ENCODE measurements around the gene RPL6.
"Not testable (repeated sequence)": the region's sequence is repeated elsewhere in the genome, so short reads cannot be mapped to it uniquely, and the experiment has no call there.

Gene RPL6

DNA sequence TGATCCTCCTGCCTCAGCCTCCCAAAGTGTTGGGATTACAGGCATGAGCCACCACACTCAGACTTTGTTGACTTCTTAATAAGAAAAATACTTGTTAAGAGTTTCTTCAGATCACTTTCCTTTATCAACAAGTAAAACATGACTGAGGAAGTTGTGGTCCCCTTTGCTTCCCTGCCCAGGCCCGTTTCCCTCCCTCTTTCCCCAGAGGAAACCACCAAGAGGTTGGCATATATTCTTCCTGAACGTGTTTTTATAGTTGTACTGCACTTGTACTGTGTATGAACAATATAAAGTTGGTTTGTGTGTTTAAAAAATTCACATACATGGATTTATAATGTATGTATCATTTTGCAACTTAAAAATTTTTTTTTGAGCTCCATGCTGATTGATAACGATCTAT, 37.7 kb upstream of the RPL6 start:
- DNase-seq = no peak
- Histone ChIP-seq H3K27me3 (no peaks in the 10 kb centered on the region), H3K36me3 (peaks cover 31% of the 10 kb centered on the region), H3K4me1 (peaks cover 4% of the 10 kb centered on the region; the same call in 1 of the 2 replicates), H3K4me3 (ENCODE audit: low read depth, low read length) (no peak overlapping the region), H3K9me3 (no peaks in the 10 kb centered on the region)
- TF ChIP-seq, protein P1, sequence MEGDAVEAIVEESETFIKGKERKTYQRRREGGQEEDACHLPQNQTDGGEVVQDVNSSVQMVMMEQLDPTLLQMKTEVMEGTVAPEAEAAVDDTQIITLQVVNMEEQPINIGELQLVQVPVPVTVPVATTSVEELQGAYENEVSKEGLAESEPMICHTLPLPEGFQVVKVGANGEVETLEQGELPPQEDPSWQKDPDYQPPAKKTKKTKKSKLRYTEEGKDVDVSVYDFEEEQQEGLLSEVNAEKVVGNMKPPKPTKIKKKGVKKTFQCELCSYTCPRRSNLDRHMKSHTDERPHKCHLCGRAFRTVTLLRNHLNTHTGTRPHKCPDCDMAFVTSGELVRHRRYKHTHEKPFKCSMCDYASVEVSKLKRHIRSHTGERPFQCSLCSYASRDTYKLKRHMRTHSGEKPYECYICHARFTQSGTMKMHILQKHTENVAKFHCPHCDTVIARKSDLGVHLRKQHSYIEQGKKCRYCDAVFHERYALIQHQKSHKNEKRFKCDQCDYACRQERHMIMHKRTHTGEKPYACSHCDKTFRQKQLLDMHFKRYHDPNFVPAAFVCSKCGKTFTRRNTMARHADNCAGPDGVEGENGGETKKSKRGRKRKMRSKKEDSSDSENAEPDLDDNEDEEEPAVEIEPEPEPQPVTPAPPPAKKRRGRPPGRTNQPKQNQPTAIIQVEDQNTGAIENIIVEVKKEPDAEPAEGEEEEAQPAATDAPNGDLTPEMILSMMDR (IDR thresholded peaks at IDR 0.05; ENCODE audit: low read depth, low read length) = no peak

DNA sequence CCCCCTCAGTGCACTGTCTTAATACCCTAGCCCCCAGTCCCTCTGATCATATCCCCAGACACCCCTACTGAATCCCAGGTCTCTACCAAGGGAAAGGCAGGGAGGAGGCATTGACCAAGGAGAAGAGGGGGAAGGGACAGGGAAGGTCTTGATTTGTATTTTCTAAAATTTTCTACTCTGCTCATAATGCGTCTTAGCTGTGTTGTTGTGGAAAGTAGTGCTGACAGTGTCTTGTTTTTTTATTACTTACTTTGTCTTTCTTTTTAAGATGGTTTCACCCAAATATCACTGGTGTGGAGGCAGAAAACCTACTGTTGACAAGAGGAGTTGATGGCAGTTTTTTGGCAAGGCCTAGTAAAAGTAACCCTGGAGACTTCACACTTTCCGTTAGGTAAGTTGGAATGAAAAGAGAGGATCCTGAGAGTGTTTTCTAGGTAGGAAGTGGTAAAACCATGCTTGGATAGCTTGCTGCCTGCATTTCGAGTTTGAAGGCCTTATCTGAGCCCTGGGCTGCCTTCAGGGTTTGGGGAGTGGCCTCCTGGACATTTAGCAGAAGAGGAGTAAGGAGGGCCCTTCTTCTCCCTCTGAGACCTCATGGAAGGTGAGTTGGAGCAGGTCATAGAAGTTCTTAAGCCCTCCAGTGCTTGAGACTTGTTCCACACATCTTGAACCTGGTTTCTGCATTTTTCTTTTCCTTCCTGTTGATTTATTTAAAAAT, 36.8 kb upstream of the RPL6 start:
- no peak overlapping the region for H3K4me3 ChIP-seq (ENCODE audit: low read depth, low read length)
- no peaks in the 10 kb centered on the region for H3K9me3 ChIP-seq
- no peak for DNase-seq
- H3K36me3 ChIP-seq = peaks cover 27% of the 10 kb centered on the region
- H3K4me1 ChIP-seq = peaks cover 4% of the 10 kb centered on the region; the same call in 1 of the 2 replicates
- H3K27me3 ChIP-seq = no peaks in the 10 kb centered on the region
- TF ChIP-seq, protein P1 (IDR thresholded peaks at IDR 0.05; ENCODE audit: low read depth, low read length) = no peak

DNA sequence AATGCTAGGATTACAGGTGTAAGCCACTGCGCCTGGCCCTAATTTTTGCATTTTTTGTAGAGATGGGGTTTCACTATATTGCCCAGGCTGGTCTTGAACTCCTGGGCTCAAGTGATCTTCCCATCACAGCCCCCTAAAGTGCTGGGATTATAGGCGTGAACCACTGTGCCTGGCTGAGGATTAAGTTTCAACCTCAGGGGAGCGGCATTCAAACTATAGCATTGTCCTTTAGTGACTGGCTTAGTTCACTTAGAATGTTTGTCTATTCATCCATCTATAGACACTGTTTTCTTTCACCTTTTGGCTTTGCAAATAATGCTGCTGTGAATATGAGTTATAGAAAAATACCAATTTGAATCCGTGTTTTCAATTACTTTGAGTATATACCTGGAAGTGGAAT, 34.5 kb upstream of the RPL6 start:
- no peaks in the 10 kb centered on the region for H3K9me3 ChIP-seq

DNA sequence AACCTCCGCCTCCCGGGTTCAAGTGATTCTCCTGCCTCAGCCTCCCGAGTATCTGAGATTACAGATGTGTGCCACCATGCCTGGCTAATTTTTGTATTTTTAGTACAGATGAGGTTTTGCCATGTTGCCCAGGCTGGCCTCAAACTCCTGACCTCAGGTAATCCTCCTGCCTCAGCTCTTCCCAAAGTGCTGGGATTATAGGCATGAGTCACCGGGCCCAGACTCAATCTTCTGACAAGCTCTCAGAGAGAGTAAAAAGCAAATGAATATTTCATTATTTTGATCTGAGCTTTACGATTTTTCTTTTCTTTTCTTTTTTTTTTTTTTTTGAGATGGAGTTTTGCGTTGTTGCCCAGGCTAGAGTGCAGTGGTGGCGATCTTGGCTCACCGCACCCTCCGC, 31.2 kb upstream of the RPL6 start:
- H3K4me1 ChIP-seq; H3K27me3 ChIP-seq; H3K36me3 ChIP-seq; H3K9me3 ChIP-seq; DNase-seq; H3K4me3 ChIP-seq (ENCODE audit: low read depth, low read length): not testable (repeated sequence)

More for the DNA sequence above, 34.5 kb upstream of the RPL6 start:
- no peak overlapping the region for H3K4me3 ChIP-seq (ENCODE audit: low read depth, low read length)
- peaks cover 16% of the 10 kb centered on the region for H3K36me3 ChIP-seq
- H3K27me3 ChIP-seq = no peaks in the 10 kb centered on the region
- TF ChIP-seq, protein P1 (IDR thresholded peaks at IDR 0.05; ENCODE audit: low read depth, low read length) = no peak
- no peaks in the 10 kb centered on the region for H3K4me1 ChIP-seq
- no peak for DNase-seq

DNA sequence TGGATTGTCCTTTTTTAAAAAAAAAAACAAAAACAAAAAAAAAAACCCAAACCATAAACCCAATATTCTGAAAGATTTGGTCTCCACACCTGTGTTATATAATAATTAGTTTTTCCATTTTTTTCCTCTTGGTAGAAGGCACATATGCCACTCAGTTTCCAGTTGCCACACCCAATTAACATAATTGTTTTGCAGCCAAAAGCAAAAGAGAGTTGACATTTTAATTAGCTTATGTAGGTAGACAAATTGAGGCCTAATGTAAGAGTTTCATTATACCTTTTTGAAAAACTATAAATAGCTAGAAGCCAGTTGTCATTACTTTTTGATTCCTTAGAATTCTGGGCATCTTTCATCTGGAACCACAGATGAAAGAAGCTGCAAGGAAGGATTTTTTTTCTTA, 30.4 kb upstream of the RPL6 start:
- DNase-seq = no peak
- Histone ChIP-seq H3K27me3 (no peaks in the 10 kb centered on the region), H3K4me1 (no peaks in the 10 kb centered on the region), H3K9me3 (no peaks in the 10 kb centered on the region), H3K4me3 (ENCODE audit: low read depth, low read length) (no peak overlapping the region), H3K36me3 (no peaks in the 10 kb centered on the region; the same call in 1 of the 2 replicates)
- TF ChIP-seq, protein P1 (IDR thresholded peaks at IDR 0.05; ENCODE audit: low read depth, low read length) = no peak

DNA sequence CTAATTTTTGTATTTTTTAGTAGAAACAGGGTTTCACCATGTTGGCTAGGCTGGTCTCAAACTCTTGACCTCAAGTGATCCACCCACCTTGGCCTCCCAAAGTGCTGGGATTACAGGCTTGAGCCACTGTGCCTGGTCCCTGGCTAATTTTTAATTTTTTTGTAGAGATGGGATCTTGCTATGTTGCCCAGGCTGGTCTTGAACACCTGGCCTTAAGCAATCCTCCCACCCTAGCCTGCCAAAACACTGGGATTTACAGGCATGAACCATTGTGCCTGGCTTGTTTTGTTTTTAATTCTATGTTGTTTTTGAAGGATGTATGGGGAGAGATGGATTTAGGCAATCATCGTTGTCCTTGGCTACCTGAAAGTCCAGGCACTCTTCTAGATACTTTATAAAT, 29.2 kb upstream of the RPL6 start:
- H3K36me3 ChIP-seq; H3K4me3 ChIP-seq (ENCODE audit: low read depth, low read length); H3K4me1 ChIP-seq; H3K27me3 ChIP-seq; DNase-seq; H3K9me3 ChIP-seq: not testable (repeated sequence)

DNA sequence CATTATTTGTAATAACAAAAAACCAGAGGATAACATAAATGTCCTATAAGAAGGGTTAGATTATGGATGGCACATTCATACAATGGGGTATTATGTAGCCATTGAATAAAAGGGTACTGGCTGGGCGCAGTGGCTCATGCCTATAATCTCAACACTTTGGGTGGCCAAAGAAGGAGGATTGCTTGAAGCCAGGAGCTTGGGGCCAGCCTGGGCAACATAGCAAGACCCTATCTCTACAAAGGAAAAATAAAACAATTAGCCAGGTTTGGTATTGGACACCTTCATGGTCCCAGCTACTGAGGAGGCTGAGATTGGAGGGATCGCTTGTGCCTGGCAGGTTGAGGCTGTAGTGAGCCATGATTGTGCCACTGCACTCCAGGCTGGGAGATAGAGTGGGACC, 24.1 kb upstream of the RPL6 start:
- no peaks in the 10 kb centered on the region for H3K4me1 ChIP-seq
- no peak overlapping the region for H3K4me3 ChIP-seq (ENCODE audit: low read depth, low read length)
- no peaks in the 10 kb centered on the region; the same call in 1 of the 2 replicates for H3K36me3 ChIP-seq
- no peaks in the 10 kb centered on the region for H3K9me3 ChIP-seq
- DNase-seq = no peak
- TF ChIP-seq, protein P1 (IDR thresholded peaks at IDR 0.05; ENCODE audit: low read depth, low read length) = no peak
- no peaks in the 10 kb centered on the region for H3K27me3 ChIP-seq
